Measurements from ENCODE around the gene PRKG2.

GRCh38 chr4:81065446-81065845 is 149.6 kb downstream of the PRKG2 start:
- TF ChIP-seq CTCF (IDR thresholded peaks at IDR 0.05) (no peak), ZFX (IDR thresholded peaks at IDR 0.05; ENCODE audit: borderline replicate concordance) (no peak)

Data from 22Rv1 (cell line).